Measurements from ENCODE around the gene FBXO47.

Gene FBXO47, protein sequence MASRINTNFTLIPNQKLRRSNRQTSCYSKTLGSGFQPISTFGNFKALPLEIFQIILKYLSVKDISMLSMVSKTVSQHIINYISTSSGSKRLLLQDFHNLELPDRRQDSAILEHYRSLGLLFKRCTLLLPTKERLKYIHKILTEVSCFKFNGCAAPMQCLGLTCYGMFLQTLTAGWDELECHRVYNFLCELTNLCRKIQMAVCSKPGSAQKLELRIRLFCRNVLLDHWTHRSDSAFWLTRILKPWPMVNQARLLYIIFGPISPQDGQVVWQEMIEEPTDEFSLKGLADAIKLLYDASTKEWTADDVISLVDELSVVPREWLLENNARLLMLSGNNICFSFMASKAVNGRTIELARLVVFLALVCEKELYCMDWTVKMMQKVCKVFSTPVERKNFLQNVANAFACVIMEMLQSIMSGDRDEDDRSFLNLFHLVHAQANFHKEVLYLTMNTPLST

DNA sequence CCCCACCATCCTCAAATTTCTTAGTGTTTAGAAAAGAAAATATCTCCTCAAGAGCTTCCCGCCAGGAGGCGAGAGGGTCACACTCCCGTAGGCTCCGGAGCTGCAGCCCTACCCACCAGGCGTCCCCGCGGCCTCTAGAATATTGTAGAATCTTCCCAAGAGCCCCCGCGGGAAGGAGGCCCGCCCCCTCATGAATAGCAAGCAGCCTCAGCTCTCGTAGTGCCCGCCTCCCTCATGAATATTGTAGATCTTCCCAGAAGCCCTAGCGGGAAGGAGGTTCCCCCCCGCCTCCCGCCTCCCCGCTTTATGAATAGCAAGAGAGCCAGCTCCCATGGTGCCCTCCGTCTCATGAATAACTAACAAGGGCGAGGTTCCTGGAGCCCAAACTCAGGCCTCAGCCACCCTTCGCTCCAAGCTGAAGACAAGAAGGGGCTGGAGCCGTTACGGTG lies at the start of gene FBXO47:
FBXO47 (minus strand) TSS at position 114 of the 449 bp plus-strand sequence. CDS start 4,378 bp downstream, outside the sequence.
- peak; percentile 68 for DNase-seq (ENCODE audit: low read depth, low spot score)

DNA sequence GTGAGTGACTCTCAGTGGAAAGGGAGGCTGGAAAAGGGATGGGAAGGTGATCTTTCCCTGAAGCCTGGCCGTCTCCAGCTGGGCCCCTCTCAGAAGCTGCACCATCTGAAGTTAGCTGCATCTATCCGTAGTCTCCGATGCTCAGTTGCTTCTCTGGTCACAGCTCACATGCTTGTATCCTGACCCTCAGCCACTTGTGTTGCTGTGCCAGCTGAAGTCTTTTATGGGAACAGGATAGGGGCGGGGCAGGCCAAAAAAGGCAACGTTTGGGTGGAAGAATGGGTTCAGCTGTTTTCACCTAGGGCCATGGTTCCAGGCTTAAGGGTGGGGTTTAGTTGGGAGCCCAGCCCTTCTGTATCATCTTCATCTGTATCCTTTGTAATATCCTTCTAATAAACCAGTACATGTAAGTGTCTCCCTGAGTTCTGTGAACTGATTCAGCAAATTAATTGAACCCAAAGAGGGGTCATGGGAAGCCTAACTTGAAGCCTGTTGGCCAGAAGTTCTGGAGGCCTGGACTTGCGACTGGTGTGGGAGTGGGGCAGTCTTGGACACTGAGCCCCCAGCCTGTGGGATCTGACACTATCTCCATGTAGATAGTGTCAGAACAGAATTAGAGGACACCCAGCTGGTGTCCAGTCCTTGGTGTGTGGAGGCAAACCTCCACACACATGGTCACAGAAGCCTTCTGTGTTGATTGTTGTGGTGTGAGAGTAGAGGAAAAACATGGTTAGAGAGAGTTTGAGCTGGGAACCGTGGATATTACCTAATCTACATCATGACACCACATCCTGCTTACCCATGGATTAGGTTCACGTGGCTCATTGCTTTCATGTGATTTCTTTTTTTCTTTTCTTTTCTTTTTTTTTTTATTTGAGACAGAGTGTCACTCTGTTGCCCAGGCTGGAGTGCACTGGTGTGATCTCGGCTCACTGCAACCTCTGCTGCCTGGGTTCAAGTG lies 49.3 kb upstream of the FBXO47 start:
- DNase-seq (ENCODE audit: low read depth, low spot score): no peak

DNA sequence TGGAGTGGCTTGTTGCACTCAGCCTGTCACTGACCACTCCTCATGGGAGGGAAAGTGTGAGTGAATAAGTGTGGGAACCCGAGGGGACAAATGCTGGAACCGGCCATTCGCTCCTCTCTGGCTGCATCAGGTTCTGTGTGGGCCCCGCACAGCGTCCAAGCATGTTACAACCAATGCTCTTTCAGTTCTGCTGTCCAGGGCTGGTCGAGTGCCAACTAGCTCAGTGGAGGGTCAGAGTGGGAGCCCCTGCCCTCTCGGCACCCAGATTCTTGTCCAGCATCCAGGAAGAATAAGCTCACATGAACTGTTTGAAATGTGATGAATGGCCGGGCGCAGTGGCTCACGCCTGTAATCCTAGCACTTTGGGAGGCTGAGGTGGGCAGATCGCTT lies 48.3 kb upstream of the FBXO47 start:
- no peak for DNase-seq (ENCODE audit: low read depth, low spot score)

DNA sequence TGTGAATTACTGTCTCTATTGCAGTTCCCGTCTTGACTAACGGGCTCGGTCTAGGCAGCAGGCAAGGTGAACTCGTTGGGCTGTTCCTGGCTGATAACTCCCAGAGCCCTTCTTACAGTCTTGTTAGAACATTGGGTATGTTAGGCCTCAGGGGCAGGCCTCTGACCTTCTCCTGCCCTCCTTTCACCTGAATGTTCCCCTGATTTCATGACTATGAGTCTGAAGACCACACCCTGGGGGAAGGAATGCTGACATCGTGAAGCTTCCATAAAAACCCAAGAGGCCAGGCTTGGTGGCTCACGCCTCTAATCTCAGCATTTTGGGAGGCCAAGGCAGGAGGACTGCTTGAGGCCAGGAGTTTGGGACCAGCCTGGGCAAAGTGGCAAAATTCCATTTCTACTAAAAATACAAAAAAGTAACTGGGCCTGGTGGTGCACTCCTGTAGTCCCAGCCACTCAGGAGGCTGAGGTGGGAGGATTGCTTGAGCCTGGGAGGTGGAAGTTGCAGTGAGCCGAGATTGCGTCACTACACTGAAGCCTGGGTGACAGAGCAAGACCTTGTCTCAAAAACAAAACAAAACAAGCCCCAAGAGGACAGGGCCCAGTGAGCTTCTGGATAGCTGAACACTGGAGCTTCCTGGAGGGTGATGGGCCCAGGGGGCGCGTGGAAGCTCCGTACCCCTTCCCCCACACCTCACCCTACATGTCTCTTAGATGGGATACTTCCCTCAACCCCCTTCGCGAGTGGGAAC lies 47.8 kb upstream of the FBXO47 start:
- DNase-seq (ENCODE audit: low read depth, low spot score): no peak

DNA sequence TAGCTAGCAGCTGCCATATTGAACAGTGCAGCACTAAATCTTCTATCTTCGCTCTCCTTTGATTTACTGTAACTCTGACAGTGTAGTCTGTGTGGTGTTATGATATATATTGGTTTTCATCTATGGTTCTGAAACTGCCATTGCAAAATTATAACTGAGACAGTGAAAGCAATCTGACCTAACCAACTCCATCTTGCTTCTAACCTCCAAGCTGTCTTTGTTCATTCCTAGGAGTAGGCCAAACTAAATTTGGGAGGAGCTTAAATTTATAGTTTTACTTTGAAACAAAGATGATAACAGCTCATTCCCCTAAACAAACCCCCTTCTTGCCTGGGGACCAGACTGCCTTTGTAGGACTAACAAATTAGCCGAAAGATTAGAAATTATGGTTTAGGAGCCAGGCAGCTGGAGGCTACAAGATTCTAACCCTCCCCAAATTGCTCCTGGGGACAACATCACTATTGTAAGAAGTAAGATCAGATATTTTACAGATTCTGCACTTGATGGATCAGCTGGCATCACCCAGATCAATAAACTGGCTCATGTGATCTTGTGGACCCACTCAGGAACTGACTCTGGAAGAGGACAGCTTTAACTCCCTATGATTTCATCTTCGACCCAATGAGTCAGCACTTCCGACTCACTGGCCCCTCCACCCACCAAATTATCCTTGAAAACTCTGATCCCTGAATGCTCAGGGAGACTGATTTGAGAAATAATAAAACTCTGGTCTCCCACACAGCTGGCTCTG lies 47.0 kb upstream of the FBXO47 start:
- no peak for DNase-seq (ENCODE audit: low read depth, low spot score)

DNA sequence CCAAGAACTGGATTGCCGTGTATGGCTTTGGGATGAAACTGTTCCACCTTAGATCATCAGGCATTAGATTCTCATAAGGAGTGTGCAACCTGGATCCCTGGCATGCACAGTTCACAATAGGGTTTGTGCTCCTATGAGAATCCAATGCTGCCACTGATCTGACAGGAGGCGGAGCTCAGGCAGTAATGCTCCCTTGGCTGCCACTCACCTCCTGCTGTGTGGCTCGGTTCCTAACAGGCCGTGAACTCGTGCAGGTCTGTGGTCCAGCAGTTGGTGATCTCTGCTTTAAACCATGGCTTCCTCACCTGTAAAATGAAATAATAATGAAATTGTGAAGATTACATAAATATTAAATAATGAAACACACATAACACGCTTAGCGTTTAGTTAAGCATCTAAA lies 45.5 kb upstream of the FBXO47 start:
- no peak for DNase-seq (ENCODE audit: low read depth, low spot score)

DNA sequence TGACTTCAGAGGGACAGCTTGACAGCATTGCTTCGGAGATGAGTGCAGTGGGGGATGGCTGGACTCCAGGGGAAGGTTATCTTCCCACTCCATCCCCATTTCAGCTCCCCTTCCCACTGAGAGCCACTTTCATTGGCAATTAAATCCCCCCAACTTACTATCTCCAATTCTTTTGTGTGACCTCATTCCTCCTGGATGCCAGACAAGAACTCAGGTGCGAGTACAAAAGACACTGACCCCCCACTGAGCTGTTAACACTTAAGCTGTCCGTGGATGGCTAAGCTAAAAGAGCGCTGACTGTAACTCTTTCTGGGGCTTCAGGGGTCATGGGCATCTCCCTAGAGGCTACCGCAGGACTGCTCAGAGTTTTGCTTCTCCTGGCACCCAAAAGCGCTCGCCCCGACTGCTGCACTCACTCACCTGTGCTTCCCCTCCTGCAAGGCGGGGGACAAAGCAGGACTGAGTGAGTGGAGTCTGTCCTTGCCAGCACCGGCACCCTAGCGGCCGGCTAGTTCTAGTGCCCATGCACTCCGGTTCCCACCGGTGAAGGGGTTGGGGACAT lies 44.8 kb upstream of the FBXO47 start:
- no peak for DNase-seq (ENCODE audit: low read depth, low spot score)

DNA sequence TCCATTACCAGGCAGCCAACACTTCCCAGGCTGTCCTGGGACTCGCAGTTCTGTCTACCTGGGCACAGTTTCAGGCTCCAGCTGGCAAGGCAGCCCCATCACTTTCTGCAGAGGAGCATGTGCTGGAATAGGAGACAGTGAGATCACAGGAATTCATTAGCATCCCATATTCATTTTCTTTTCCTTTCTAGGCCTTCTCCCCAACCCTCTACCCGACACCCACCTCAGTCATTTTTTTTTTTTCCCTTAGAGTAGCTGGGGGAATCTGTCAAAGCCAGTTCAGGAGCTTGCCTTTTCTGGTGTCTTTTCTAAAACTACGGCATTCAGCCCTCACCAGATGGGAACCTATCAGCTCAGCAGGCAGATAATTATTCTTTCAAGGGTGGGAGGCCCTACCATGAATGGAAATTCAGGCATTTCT lies 42.4 kb upstream of the FBXO47 start:
- no peak for DNase-seq (ENCODE audit: low read depth, low spot score)

DNA sequence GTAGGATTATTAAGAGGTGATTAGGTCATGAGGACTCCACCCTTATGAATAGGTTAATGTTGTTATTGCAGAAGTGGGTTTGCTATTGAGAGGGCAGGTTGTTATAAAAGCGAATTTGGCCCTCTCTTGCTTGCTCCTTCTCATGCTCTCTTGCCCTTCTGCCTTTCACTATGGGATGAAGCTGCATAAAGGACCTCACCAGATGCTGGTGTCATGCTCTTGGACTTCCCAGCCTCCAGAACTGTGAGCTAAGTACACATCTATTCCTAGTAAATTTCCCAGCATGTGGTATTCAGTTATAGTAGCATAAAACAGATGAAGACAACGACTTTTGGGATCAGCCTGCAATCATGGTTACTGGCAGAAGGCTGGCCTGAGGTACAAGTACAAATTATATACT lies 41.4 kb upstream of the FBXO47 start:
- no peak for DNase-seq (ENCODE audit: low read depth, low spot score)

DNA sequence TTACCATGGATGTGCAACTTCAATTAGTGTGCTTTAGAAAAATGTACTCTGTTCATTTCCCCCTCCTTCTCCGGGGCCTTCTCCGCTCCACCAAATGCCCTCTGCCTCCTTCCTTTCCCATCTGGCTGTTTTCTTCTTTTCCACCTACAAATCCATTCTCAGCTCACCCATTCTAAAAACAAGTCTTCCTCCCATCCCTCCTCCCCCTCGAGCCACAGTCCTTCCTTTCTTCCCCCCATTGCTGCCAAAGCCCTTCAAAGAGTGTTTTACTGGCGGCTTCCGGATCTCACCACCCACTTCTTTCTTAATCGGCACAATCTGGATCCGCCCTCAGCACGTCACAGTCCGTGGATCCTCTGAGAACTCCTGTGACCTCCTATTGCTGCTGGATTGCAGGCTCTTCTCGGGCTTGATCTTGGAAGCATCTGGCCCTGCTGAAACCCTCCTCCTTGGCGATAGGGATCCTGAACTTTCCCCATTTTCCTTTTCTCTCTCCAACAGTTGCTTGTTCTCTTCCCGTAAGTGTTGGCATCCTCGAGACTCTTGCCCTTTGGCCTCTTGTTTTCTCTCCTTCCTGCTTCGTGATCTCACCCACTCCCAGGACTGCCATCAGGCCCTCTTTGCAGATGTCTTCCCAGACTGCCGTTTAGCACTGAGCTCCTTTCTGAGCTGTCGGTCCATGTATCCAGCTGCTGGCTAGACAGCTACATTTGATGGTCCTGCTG lies 36.0 kb upstream of the FBXO47 start:
- DNase-seq (ENCODE audit: low read depth, low spot score): no peak

DNA sequence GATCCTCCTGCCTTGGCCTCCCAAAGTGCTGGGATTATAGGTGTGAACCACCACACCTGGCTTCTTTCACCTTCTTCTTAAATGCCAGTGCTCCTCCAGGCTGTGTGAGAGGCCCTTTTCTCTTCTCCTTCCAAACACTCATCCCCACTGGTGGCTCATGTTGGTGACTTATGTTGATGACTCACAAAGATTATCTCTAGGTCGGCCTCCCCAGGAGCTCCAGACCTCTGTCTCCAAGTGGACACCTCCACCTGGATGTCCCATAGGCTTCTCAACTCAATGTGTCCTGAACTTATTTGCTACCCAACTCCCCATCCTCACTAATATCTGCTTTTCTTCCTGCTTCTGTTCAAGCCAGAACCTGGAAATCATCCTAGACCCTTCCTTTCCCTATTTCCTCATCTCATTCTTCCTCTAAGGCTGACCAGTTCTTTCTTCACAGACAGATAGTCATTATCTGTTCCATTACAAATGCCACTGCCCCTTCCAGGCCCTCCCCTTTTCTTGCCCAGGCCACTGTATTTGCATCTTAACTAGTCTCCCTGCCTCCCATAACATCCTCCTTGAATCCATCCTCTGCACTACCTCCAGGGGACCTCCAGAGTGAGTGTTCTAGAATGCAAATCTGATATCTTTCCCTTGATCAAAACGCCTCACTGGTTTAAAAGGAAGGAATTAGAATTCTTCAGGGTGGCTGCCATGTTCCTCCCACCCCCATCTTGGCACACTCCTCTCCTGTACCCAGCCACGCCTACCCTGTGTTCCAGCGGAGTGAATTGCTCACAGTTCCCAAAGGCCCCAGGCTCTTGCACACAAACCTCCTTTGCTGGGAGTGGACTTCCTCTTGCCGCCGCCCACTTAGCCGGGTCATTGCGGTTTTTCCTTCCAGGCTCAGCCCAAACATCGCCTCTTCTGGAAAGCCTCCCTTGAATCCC lies 34.8 kb upstream of the FBXO47 start:
- no peak for DNase-seq (ENCODE audit: low read depth, low spot score)

DNA sequence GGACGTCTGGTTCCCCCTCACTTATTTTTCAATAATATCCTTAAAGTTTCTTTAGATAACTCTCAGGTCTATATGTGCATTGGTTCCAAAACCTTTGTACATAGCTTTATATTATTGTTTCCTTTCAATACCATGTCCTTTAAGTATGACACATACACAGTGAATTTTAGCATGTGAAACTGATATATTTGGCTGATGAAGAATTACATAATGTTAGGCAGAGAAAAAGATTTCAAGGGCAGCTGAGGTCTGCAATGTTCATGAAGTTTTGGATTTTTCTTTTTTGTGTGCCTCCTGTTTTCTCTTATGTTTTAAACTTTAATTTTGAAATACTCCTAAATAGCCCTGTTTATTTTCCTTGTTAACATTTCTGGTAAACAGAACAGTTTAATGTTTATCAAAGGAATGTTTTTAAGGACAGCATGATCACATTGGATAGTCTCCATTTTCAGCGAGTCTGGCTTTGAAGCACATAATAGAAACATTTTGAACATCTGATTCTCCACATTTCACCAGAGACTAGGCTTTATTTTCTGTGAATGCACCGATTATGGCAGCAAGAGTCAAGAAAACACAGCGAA lies 32.9 kb upstream of the FBXO47 start:
- no peak for DNase-seq (ENCODE audit: low read depth, low spot score)

DNA sequence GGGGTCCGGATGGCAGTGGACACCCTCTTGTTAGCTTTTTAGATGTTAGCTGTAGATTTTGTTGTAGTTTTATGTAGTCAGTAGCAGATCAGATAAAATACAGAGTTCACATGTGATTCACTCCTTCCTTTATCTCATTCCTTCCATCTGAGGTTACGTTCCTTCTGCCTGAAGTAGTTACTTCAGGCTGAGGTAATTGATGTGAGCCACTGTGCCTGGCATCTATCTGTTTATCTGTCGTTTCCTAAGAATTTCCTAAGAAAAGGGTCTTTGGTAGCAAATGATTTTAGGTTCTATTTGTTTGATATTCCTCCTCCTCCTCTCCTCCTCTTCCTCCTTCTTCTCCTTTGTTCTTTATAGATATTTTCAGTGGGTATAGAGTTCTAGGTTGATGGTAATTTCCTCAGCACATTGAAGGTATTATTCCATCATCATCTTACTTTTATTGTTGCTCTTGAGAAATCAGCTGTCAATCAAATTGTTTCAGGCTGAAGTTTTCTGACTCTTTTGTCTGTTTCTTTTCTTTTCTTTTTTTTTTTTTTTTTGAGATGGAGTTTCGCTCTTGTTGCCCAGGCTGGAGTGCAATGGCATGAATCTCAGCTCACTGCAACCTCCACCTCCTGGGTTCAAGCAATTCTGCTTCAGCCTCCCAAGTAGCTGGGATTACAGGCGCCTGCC lies 29.6 kb upstream of the FBXO47 start:
- no peak for DNase-seq (ENCODE audit: low read depth, low spot score)

DNA sequence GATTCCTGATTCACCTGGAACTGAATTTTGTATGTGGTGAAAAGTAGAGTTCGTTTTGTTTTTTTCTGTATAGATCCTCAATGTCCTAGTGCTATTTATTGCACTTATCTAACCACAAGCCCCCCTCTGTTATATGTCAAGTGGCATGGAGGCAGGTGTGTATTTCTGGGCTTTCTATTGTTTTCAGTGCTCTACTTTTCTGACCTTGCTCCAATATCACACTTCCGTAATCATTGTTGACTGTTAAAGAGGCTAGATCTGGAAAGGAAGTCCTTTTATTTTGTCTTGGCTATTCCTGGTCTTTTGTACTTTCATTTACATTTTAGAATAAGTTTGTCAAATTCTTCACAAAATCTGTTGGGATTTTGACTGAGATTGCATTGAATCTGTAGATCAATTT lies 26.8 kb upstream of the FBXO47 start:
- DNase-seq (ENCODE audit: low read depth, low spot score): no peak

DNA sequence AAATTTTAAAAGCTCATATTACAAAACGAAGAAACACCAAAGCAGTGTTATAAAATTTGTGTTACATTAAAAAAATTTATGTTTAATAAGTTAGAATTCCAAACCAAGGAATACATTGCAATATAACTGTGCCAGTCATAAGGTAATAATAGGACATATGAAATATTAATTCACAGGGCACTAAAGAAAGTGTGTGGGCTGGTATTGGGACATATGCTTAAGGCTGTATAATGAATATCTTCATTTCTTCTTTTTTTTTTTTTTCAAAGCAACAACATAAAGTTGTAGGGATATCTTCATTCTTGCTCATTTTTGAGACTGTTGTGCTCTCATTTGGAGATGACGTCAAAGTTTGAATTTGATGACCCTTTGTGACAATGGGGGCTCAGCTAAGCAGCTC lies 17.5 kb upstream of the FBXO47 start:
- DNase-seq (ENCODE audit: low read depth, low spot score): no peak

DNA sequence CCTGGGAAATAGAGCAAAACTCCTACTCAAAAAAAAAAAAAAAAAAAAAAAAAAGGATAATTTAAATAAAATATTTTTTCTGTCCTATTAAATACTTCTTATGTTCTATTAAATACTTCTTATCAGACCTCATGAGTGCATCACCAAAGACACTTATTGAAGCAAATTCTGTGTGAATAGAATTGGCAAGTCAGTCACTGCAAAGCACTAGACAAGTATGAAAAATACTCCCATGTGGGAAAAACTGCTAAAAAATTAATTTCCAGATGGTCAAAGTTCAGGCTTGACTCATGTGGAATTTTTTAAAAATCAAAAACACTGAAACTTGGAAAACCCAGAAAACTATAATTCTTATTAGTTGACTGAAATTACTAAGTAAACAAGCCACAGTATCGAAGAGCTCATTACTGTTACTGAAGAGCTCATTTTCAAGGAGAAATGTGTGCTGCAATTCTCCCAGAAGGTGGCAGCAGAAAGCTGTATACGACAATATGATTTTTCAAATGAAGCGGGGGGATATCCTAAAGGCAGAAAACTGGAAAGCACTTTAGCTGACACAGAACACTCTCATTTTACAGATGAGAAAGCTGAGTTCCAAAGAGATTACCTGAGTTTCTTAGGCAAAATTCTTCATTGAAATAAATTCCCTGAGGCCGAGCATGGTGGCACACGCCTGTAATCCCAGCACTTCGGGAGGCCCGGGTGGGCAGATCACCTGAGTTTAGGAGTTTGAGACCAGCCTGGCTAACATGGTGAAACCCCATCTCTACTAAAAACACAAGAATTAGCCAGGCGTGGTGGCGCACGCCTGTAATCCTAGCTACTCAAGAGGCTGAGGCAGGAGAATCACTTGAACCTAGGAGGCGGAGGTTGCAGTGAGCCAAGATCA lies 15.9 kb upstream of the FBXO47 start:
- no peak for DNase-seq (ENCODE audit: low read depth, low spot score)

DNA sequence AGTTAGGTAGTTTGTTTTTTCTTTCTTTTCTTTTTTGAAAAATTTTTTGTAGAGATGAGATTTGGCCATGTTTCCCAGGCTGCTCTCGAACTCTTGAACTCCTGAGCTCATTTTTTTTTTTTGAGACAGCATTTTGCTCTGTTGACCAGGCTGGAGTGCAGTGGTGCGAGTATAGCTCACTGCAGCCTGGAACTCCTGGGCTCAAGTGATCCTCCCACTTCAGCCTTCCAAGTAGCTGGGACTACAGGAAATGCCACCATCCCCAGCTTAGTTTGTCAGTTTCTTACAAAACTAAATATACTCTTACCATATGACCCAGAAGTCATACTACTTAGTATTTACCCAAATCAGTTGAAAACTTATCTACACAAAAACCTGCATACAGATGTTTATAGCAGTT lies 14.4 kb upstream of the FBXO47 start:
- no peak for DNase-seq (ENCODE audit: low read depth, low spot score)

Measured in activated CD4-positive, CD25-positive, alpha-beta regulatory T cell treated with anti-CD3 and anti-CD28 coated beads, Interleukin-2, amount 50 U/mL, for 16 hours (primary cell).